Osteoblast (primary cell): ENCODE measurements around the gene SERTAD3. TPM values are rescaled to one million over a fixed set of nuclear protein-coding genes. Genes with fewer than 3 reads are reported as not detected.

Experiments
- DNase-seq: peaks from one replicate; pipeline ENCODE4 v3.0.0; 2011; ENCODE audit warnings: low spot score, mixed read lengths; ENCODE audit not compliant: insufficient read length; ENCODE audit errors: missing footprints
- H2AFZ ChIP-seq: 2 replicates; pipeline ENCODE4 v1.6.0; 2011; ENCODE audit warnings: mild to moderate bottlenecking, low read length
- H3K27ac ChIP-seq: 2 replicates; pipeline ENCODE4 v1.5.1; 2011; ENCODE audit warnings: mild to moderate bottlenecking, low read depth, low read length, moderate library complexity
- H3K27me3 ChIP-seq: 2 replicates; pipeline ENCODE4 v1.6.0; 2012; ENCODE audit warnings: mild to moderate bottlenecking, control low read depth, inconsistent platforms, low read length, moderate library complexity; ENCODE audit not compliant: insufficient read depth
- H3K36me3 ChIP-seq: 2 replicates; pipeline ENCODE4 v1.5.1; 2011; ENCODE audit warnings: mild to moderate bottlenecking, low read length, control low read depth, moderate library complexity; ENCODE audit not compliant: insufficient read depth
- H3K4me1 ChIP-seq: 2 replicates; pipeline ENCODE4 v1.5.1; 2011; ENCODE audit warnings: mild to moderate bottlenecking, low read length, control low read depth, moderate library complexity; ENCODE audit not compliant: insufficient read depth
- H3K4me2 ChIP-seq: 2 replicates; pipeline ENCODE4 v1.6.0; 2011; ENCODE audit warnings: mild to moderate bottlenecking, low read length; ENCODE audit not compliant: insufficient read depth
- H3K4me3 ChIP-seq: fragments of 200-600 bp; sonication (generic); 3 replicates; pipeline ENCODE4 v1.5.1; 2012; ENCODE audit warnings: mild to moderate bottlenecking, low read length, inconsistent platforms; ENCODE audit not compliant: insufficient read depth
- H3K79me2 ChIP-seq: 2 replicates; pipeline ENCODE4 v1.6.0; 2012; ENCODE audit warnings: mild to moderate bottlenecking, low read length, control low read depth, inconsistent platforms; ENCODE audit not compliant: insufficient read depth
- H3K9me3 ChIP-seq: 2 replicates; pipeline ENCODE4 v1.5.1; 2011; ENCODE audit warnings: low read depth, low read length, control low read depth
- H4K20me1 ChIP-seq: 2 replicates; pipeline ENCODE4 v1.6.0; 2012; ENCODE audit warnings: mild to moderate bottlenecking, low read length, control low read depth; ENCODE audit not compliant: insufficient read depth
- total RNA-seq: library from RNA; depleted of rRNA; stranded (reverse); fragments of >200 nt; gene quantifications from 2 replicates; pipeline ENCODE4 v1.2.3, GENCODE V29; 2012
- TF ChIP-seq, protein P1 (sequence below): IDR thresholded peaks from 2 replicates; pipeline ENCODE4 v1.5.1; 2011; ENCODE audit warnings: mild to moderate bottlenecking, low read depth, low read length, moderate library complexity; ENCODE audit errors: extremely low read depth

Gene SERTAD3
- total RNA-seq, 1 donor, result 23.5 TPM

DNA sequence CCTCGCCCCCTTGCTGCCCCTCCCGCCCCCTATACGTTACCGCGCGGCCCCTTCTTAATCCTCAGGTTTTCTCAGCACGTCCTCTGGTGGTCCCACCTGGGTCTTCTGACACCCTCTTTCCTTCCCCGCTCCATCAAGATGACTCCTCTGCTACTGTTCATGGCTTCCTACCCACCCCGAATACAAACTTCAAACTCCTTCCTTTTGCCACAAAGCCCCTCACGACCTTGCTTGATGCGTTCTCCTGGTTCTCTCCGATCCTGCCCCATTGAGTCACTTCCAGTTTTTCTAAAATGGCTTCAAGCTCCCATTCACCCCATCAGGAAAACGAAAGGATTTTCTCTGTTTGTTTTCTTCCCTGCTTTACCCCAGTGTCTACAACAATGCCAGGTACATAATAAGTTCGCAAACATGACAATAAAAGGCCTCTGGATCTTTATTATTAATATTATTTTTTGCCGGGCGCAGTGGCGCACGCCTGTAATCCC, 734 bp upstream of the SERTAD3 start:
- H4K20me1 ChIP-seq, result peaks cover 27% of the 10 kb centered on the region
- H3K4me2 ChIP-seq, result peak overlapping the region; percentile 97
- peak overlapping the region; percentile 95 for H3K27ac ChIP-seq
- no peak for DNase-seq
- no peaks in the 10 kb centered on the region for H3K27me3 ChIP-seq
- H3K36me3 ChIP-seq, result peaks cover 25% of the 10 kb centered on the region
- H2AFZ ChIP-seq, result peak overlapping the region; percentile 99
- peaks cover 15% of the 10 kb centered on the region for H3K4me1 ChIP-seq
- H3K4me3 ChIP-seq, result peak overlapping the region; percentile 100
- TF ChIP-seq, protein P1, sequence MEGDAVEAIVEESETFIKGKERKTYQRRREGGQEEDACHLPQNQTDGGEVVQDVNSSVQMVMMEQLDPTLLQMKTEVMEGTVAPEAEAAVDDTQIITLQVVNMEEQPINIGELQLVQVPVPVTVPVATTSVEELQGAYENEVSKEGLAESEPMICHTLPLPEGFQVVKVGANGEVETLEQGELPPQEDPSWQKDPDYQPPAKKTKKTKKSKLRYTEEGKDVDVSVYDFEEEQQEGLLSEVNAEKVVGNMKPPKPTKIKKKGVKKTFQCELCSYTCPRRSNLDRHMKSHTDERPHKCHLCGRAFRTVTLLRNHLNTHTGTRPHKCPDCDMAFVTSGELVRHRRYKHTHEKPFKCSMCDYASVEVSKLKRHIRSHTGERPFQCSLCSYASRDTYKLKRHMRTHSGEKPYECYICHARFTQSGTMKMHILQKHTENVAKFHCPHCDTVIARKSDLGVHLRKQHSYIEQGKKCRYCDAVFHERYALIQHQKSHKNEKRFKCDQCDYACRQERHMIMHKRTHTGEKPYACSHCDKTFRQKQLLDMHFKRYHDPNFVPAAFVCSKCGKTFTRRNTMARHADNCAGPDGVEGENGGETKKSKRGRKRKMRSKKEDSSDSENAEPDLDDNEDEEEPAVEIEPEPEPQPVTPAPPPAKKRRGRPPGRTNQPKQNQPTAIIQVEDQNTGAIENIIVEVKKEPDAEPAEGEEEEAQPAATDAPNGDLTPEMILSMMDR, result no peak
- no peaks in the 10 kb centered on the region for H3K9me3 ChIP-seq
- peaks cover 40% of the 10 kb centered on the region for H3K79me2 ChIP-seq

DNA sequence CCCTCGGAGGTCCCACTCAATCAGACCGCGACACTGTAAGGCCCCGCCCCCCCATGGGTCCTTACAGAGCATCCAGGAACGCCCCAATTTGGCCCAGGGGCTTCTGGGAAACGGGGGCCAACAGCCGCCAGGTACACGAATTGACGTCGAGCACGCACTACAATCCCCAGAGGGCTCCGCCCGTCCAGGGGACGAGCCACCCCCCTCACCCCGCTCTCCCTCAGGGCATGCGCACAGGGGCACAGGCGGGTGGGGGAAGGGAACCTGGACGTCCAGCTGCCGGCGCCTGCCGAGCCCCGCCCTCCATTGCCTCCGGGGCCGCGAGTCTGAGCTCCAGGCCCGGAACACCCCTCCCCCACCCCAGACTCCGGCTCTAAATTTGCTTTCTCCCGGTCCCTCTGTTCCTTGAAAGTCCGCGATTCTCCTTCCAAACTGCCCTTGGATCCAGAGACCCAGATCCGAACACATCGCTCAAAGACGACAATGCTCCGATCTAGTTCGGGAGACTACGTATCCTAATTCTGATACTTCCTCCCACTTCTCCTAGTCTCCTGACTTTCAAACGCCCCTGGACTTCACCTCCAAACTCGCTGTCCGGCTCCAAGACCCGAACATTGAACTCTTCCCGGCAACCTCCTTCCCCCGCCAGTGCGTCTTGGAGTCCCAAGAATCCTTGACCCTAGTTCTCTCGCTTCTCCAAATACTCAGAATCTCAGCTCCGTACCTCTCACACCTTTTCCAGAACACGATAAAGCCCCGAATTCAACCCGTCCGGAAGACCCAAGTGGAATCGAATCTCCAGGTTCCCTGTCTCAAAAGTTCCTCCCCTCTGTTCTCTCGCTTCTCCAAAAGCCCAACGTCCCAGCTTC, 770 bp downstream of the SERTAD3 start:
- H3K27me3 ChIP-seq, result no peaks in the 10 kb centered on the region
- no peaks in the 10 kb centered on the region for H3K9me3 ChIP-seq
- H3K4me3 ChIP-seq, result peak overlapping the region; percentile 100
- H3K4me2 ChIP-seq, result peak overlapping the region; percentile 97
- H4K20me1 ChIP-seq, result peaks cover 32% of the 10 kb centered on the region
- H3K36me3 ChIP-seq, result peaks cover 26% of the 10 kb centered on the region
- peak overlapping the region; percentile 88 for H2AFZ ChIP-seq
- peaks cover 15% of the 10 kb centered on the region for H3K4me1 ChIP-seq
- peak overlapping the region; percentile 95 for H3K27ac ChIP-seq
- TF ChIP-seq, protein P1, result no peak
- DNase-seq, result peak; percentile 99
- peaks cover 44% of the 10 kb centered on the region for H3K79me2 ChIP-seq

DNA sequence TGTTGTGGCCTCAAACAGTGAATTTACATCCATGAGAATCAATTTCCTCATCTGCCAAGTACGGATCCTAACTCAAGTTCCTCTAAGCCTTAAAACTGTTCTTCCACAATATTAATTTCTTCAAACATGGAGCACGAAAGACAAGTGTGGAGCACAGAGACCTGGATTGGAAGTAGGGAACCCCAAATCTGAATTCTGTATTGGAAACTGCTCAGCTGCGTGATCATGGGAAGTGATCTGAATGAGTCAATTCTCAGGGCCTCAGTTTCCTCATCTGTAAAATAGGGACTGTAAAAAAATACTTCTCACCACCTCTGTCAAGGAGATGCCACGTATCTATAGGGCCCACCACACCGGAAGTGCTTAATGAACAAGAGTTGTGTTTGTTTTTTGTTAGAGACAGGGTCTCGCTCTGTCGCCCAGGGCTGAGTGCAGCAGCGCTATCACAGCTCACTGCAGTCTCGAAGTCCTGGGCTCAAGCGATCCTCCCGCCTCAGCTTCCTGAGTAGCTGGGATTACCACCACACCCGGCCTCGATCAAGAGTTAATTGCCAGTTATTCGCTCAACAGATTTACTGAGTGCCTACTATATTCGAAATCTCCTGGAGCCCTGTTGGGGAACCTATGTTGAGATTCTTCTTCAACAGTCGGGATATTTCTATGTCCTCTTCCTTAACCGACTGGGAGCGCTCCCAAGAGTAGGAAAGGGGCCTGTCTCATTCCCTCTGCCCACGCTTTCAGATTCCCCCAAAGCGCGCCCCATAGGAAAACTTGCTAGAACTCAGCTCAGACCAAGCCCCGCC, 1.6 kb downstream of the SERTAD3 start:
- peak overlapping the region; percentile 97 for H3K4me2 ChIP-seq
- peaks cover 32% of the 10 kb centered on the region for H4K20me1 ChIP-seq
- peak overlapping the region; percentile 82 for H2AFZ ChIP-seq
- peak overlapping the region; percentile 85 for H3K27ac ChIP-seq
- DNase-seq, result no peak
- H3K4me3 ChIP-seq, result peak overlapping the region; percentile 100
- H3K4me1 ChIP-seq, result peaks cover 15% of the 10 kb centered on the region
- TF ChIP-seq, protein P1, result no peak
- H3K9me3 ChIP-seq, result no peaks in the 10 kb centered on the region
- H3K36me3 ChIP-seq, result peaks cover 26% of the 10 kb centered on the region
- H3K27me3 ChIP-seq, result no peaks in the 10 kb centered on the region
- H3K79me2 ChIP-seq, result peaks cover 44% of the 10 kb centered on the region
